ENCODE data around the gene SNX30.

- TF ChIP-seq EZH2 (IDR thresholded peaks at IDR 0.05; ENCODE audit: low read length, unreplicated experiment): no peak
- no peak for TF ChIP-seq CTCF (conservative IDR thresholded peaks at IDR 0.05; ENCODE audit: low read depth, low read length)
- TF ChIP-seq EZH2phosphoT487 (IDR thresholded peaks at IDR 0.05; ENCODE audit: borderline replicate concordance, low read length): no peak
Measured at GRCh38 chr9:112794731-112795130, 44.2 kb downstream of the SNX30 start.
